CD8-positive, alpha-beta memory T cell (primary cell): Measurements from ENCODE around the gene GNPDA2. TPM values are rescaled to one million over a fixed set of nuclear protein-coding genes. Genes with fewer than 3 reads are reported as not detected.

Source experiments
- CTCF ChIA-PET: fragments of 350-600 bp; sonication (Branson Sonifier 250); formaldehyde crosslinking; loops from one replicate; lab custom pipeline; 2021; ENCODE audit warnings: antibody characterized with exemption; lab: Charles Lee
- POLR2A ChIA-PET: fragments of 350-600 bp; sonication (Branson Sonifier 250); formaldehyde crosslinking; loops from one replicate; lab custom pipeline; 2021; ENCODE audit warnings: antibody characterized with exemption; lab: Charles Lee
- DNase-seq, 5 donors: peaks; one replicate each; pipeline versions ENCODE4 v3.0.0 to v3.0.0-alpha.2; 2020 to 2022; ENCODE audit warnings: mixed read lengths in 1 of 5
- H3K27ac ChIP-seq: one replicate; pipeline ENCODE4 v1.7.0; 2013; ENCODE audit warnings: low read depth, mild to moderate bottlenecking, low read length, moderate library complexity
- H3K27me3 ChIP-seq: 2 replicates; pipeline ENCODE4 v1.7.0; 2013; ENCODE audit warnings: low read length, mild to moderate bottlenecking; ENCODE audit not compliant: insufficient read depth, poor library complexity, severe bottlenecking
- H3K36me3 ChIP-seq: 2 replicates; pipeline ENCODE4 v1.7.0; 2013; ENCODE audit warnings: mild to moderate bottlenecking, low read length, moderate library complexity; ENCODE audit not compliant: insufficient read depth
- H3K4me1 ChIP-seq: 2 replicates; pipeline ENCODE4 v1.7.0; 2013; ENCODE audit warnings: mild to moderate bottlenecking, low read length, moderate library complexity; ENCODE audit not compliant: insufficient read depth
- H3K4me3 ChIP-seq: 2 replicates; pipeline ENCODE4 v1.7.0; 2013; ENCODE audit warnings: mild to moderate bottlenecking, low read length
- H3K9me3 ChIP-seq: 2 replicates; pipeline ENCODE4 v1.7.0; 2013; ENCODE audit warnings: mild to moderate bottlenecking, low read length
- H3K27ac Mint-ChIP-seq, 8 donors: one replicate each; pipeline ENCODE4 v1.8.0; 2020 to 2021; ENCODE audit warnings: mixed read lengths in 8 of 8, mild to moderate bottlenecking in 6 of 8, inconsistent platforms in 3 of 8, moderate library complexity in 3 of 8
- H3K27me3 Mint-ChIP-seq, 2 donors: one replicate each; pipeline ENCODE4 v1.8.0; 2020 to 2021; ENCODE audit warnings: mixed read lengths in 2 of 2, mild to moderate bottlenecking in 1 of 2, moderate library complexity in 1 of 2
- H3K36me3 Mint-ChIP-seq, 3 donors: one replicate each; pipeline ENCODE4 v1.8.0; 2020 to 2021; ENCODE audit warnings: mixed read lengths in 3 of 3, inconsistent platforms in 1 of 3, mild to moderate bottlenecking in 1 of 3
- H3K4me1 Mint-ChIP-seq, 3 donors: one replicate each; pipeline ENCODE4 v1.8.0; 2020 to 2021; ENCODE audit warnings: mixed read lengths in 3 of 3, inconsistent platforms in 1 of 3, mild to moderate bottlenecking in 1 of 3
- H3K4me3 Mint-ChIP-seq, 7 donors: one replicate each; pipeline ENCODE4 v1.8.0; 2020 to 2021; ENCODE audit warnings: mixed read lengths in 7 of 7, mild to moderate bottlenecking in 6 of 7, moderate library complexity in 4 of 7, inconsistent platforms in 2 of 7
- H3K9me3 Mint-ChIP-seq, 5 donors: one replicate each; pipeline ENCODE4 v1.8.0; 2020 to 2022; ENCODE audit warnings: mixed read lengths in 5 of 5, mild to moderate bottlenecking in 3 of 5, moderate library complexity in 2 of 5, inconsistent platforms in 1 of 5
- polyA plus RNA-seq: library from polyadenylated mRNA; unstranded; fragments of 300-500 nt; fragmentation: Illumina TruSeq; gene quantifications from one replicate; pipeline ENCODE4 v1.2.3, GENCODE V29; 2021
- total RNA-seq, 2 experiments: library from RNA; stranded (reverse); gene quantifications; one replicate each; pipeline ENCODE4 v1.2.3, GENCODE V29; 2021

The GNPDA2 gene
- total and polyA plus RNA-seq, 3 experiments from 2014 or later, result 20.0 to 20.9 (median 20.4) TPM

DNA sequence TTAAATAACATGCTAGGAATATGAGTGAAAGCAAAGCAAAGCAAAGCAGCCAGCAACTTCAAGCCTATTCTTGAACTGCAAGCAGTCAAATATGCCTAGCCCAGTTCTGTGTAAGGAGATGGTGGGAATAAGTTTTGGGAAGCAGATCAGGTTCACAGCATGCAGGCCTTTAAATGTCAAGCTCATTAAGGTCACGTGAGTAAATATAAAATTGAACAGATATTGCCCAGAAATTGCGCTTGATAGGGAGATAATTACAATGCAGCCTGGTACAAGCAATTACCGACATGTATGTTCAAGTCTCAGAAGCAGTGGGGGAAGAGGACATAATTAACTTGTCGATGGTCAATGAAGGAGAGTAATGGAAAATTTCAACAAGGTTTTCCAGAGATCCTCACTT lies 6.0 kb downstream of the GNPDA2 start:
- no peaks in the 10 kb centered on the region for H3K9me3 Mint-ChIP-seq
- Histone ChIP-seq H3K27me3 (no peaks in the 10 kb centered on the region), H3K27ac (no peak overlapping the region), H3K36me3 (no peaks in the 10 kb centered on the region), H3K4me3 (no peak overlapping the region), H3K9me3 (no peaks in the 10 kb centered on the region), H3K4me1 (peaks cover 19% of the 10 kb centered on the region)
- H3K27me3 Mint-ChIP-seq, result no peaks in the 10 kb centered on the region
- POLR2A ChIA-PET, result no interaction called here
- H3K36me3 Mint-ChIP-seq, result peaks cover 0 to 12% (median 3%) of the 10 kb centered on the region in 3 donors
- H3K4me3 Mint-ChIP-seq, result no peak overlapping the region
- CTCF ChIA-PET, result no interaction called here
- DNase-seq, result no peak
- no peak overlapping the region for H3K27ac Mint-ChIP-seq
- H3K4me1 Mint-ChIP-seq, result peaks cover 46 to 72% (median 65%) of the 10 kb centered on the region in 3 donors

DNA sequence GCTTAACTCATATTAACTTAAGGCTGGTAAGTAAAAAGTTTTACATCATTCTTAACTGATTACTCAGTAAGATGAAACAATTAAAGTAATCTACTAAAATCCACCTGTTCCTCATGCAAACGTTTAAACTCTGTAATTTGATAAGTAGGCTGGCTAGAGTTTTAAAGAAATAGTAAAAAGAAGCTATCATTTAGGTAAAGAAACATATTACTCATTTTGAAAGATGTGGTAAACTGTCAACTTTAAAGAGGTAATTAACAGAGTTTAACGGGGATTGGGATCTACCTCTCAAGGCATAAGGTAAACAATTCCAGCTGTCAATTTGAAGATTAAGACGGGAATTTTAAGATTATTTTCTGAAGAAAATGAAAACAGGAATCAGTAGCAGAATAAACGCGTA lies 9.8 kb downstream of the GNPDA2 start:
- H3K36me3 Mint-ChIP-seq, result peaks cover 0 to 33% (median 6%) of the 10 kb centered on the region in 3 donors
- H3K27me3 Mint-ChIP-seq, result no peaks in the 10 kb centered on the region
- no peaks in the 10 kb centered on the region for H3K9me3 Mint-ChIP-seq
- H3K36me3 ChIP-seq, result no peaks in the 10 kb centered on the region
- H3K4me1 ChIP-seq, result peaks cover 5% of the 10 kb centered on the region
- H3K4me1 Mint-ChIP-seq, result peaks cover 23 to 42% (median 39%) of the 10 kb centered on the region in 3 donors
- ChIA-PET POLR2A (no interaction called here), CTCF (no interaction called here)
- no peak overlapping the region for H3K4me3 Mint-ChIP-seq
- H3K27ac Mint-ChIP-seq, result no peak overlapping the region
- no peak overlapping the region for H3K27ac ChIP-seq
- H3K9me3 ChIP-seq, result no peaks in the 10 kb centered on the region
- no peak for DNase-seq
- no peaks in the 10 kb centered on the region for H3K27me3 ChIP-seq
- no peak overlapping the region for H3K4me3 ChIP-seq

DNA sequence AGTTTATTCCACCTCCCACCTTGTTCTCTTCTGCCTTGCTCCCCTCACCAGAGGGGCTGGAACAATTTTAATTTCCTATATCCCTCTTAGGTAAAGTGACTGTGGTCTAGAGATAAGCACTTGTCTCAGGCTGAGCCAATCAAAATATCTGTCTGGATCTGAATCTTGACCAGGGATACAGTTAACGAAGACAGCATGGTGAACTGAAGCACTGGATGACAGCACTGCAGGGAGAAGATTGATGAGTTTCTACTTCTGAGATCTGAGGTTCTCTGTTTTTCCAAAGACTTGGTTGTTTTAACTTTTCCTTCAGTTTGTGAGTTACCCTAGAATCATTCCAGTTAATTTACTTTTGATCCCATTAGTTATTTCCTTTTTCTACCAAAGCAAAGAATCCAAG lies 13.2 kb downstream of the GNPDA2 start:
- no peak overlapping the region for H3K27ac ChIP-seq
- no peaks in the 10 kb centered on the region for H3K4me1 ChIP-seq
- no peak for DNase-seq
- H3K9me3 Mint-ChIP-seq, result no peaks in the 10 kb centered on the region
- POLR2A ChIA-PET, result no interaction called here
- no peaks in the 10 kb centered on the region for H3K27me3 ChIP-seq
- no peaks in the 10 kb centered on the region for H3K36me3 ChIP-seq
- H3K4me3 ChIP-seq, result no peak overlapping the region
- CTCF ChIA-PET, result no interaction called here
- no peak overlapping the region for H3K4me3 Mint-ChIP-seq
- H3K27ac Mint-ChIP-seq, result peak overlapping the region in 1 of 8 donors; percentile 23
- H3K36me3 Mint-ChIP-seq, result peaks cover 0 to 32% (median 2%) of the 10 kb centered on the region in 3 donors
- peaks cover 10 to 18% (median 10%) of the 10 kb centered on the region in 3 donors for H3K4me1 Mint-ChIP-seq
- H3K9me3 ChIP-seq, result no peaks in the 10 kb centered on the region
- H3K27me3 Mint-ChIP-seq, result no peaks in the 10 kb centered on the region

- H3K27ac Mint-ChIP-seq, result peak overlapping the region in 1 of 8 donors; percentile 43
- H3K36me3 Mint-ChIP-seq, result peaks cover 0 to 64% (median 12%) of the 10 kb centered on the region in 3 donors
- peaks cover 6 to 15% (median 9%) of the 10 kb centered on the region in 3 donors for H3K4me1 Mint-ChIP-seq
- DNase-seq, result no peak
- no peaks in the 10 kb centered on the region for H3K4me1 ChIP-seq
- ChIA-PET CTCF (no interaction called here), POLR2A (no interaction called here)
- no peak overlapping the region for H3K27ac ChIP-seq
- H3K27me3 Mint-ChIP-seq, result no peaks in the 10 kb centered on the region
- H3K4me3 Mint-ChIP-seq, result no peak overlapping the region
- H3K27me3 ChIP-seq, result no peaks in the 10 kb centered on the region
- no peaks in the 10 kb centered on the region for H3K9me3 Mint-ChIP-seq
- no peak overlapping the region for H3K4me3 ChIP-seq
- H3K9me3 ChIP-seq, result no peaks in the 10 kb centered on the region
- peaks cover 15% of the 10 kb centered on the region for H3K36me3 ChIP-seq
These were observed 21.7 kb downstream of the GNPDA2 start for GRCh38 chr4:44704673-44705072.

DNA sequence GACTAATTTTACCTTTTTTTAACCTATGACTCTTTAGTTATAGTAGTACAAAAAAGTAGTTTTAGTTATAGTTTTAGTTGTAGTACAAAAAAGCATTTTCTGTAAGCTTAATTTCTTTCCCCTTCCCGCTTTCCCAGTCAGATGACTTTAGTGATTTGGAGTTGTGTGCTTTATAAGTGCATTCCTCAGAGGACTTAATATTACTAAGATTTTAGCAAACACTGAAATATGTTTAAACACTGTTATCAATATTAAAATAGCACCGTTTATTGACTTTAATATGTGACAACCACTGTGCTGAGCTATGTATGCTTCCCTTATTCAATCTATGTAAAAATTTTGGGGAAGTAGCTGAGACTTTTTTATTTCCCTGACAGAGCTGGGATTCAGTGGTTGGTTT lies 25.3 kb downstream of the GNPDA2 start:
- Mint-ChIP-seq H3K9me3 (no peaks in the 10 kb centered on the region), H3K36me3 (peaks cover 7 to 78% (median 17%) of the 10 kb centered on the region in 3 donors), H3K4me3 (no peak overlapping the region), H3K27ac (peak overlapping the region in 2 of 8 donors; percentile 22 to 79), H3K27me3 (no peaks in the 10 kb centered on the region), H3K4me1 (peaks cover 2 to 11% (median 7%) of the 10 kb centered on the region in 3 donors)
- H3K27me3 ChIP-seq, result no peaks in the 10 kb centered on the region
- no peaks in the 10 kb centered on the region for H3K9me3 ChIP-seq
- H3K4me3 ChIP-seq, result no peak overlapping the region
- H3K4me1 ChIP-seq, result no peaks in the 10 kb centered on the region
- CTCF ChIA-PET, result no interaction called here
- H3K36me3 ChIP-seq, result peaks cover 16% of the 10 kb centered on the region
- POLR2A ChIA-PET, result no interaction called here
- no peak for DNase-seq
- H3K27ac ChIP-seq, result no peak overlapping the region

DNA sequence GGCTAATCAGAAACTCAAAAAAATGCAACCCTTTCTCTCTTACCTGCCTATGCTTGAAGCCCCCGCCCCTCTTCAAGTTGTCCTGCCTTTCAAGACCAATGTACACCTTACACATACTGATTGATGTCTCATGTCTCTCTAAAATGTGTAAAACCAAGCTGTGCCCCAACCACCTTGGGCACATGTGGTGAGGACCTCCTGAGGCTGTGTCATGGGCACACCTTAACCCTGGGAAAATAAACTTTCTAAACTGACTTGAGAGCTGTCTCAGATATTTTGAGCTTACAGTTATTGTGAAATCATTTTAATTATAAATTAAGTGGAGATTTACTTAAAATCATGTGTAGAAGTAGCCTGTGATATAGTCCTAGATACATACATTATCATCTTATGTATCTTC lies 25.9 kb downstream of the GNPDA2 start:
- Histone ChIP-seq H3K9me3 (no peaks in the 10 kb centered on the region), H3K36me3 (peaks cover 16% of the 10 kb centered on the region), H3K27me3 (no peaks in the 10 kb centered on the region), H3K27ac (no peak overlapping the region), H3K4me3 (no peak overlapping the region), H3K4me1 (no peaks in the 10 kb centered on the region)
- ChIA-PET CTCF (no interaction called here), POLR2A (no interaction called here)
- Mint-ChIP-seq H3K36me3 (peaks cover 8 to 82% (median 18%) of the 10 kb centered on the region in 3 donors), H3K27ac (peak overlapping the region in 3 of 8 donors; percentile 2 to 56 (median 51)), H3K4me1 (peaks cover 2 to 13% (median 10%) of the 10 kb centered on the region in 3 donors), H3K27me3 (no peaks in the 10 kb centered on the region), H3K9me3 (no peaks in the 10 kb centered on the region), H3K4me3 (no peak overlapping the region)
- DNase-seq, result no peak

DNA sequence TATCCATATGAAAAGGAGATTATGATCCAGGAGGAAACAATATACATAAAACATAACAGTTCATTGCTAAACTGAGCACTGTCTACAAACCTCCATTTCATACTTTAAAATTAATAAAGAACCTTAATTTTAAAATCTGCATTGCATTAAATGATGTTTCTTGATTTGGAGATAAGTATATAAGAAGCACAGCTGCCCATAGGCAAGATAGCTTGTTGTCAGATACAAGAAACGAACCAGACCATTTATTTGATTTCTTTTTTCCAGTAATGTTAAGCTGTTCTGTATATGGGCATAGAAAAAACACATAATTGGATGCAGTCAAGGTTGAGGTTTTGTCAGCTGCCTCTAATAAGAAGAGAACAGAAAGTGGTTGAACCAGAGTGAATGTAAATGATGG lies 41.7 kb downstream of the GNPDA2 start:
- ChIA-PET CTCF (no interaction called here), POLR2A (no interaction called here)
- Histone ChIP-seq H3K4me3 (no peak overlapping the region), H3K27ac (no peak overlapping the region), H3K36me3 (peaks cover 18% of the 10 kb centered on the region), H3K9me3 (no peaks in the 10 kb centered on the region), H3K27me3 (no peaks in the 10 kb centered on the region), H3K4me1 (peaks cover 12% of the 10 kb centered on the region)
- DNase-seq, result no peak
- no peaks in the 10 kb centered on the region for H3K9me3 Mint-ChIP-seq
- H3K36me3 Mint-ChIP-seq, result peaks cover 6 to 73% (median 17%) of the 10 kb centered on the region in 3 donors
- no peaks in the 10 kb centered on the region for H3K27me3 Mint-ChIP-seq
- peak overlapping the region in 4 of 8 donors; percentile 3 to 65 (median 46) for H3K27ac Mint-ChIP-seq
- H3K4me1 Mint-ChIP-seq, result peaks cover 33 to 64% (median 48%) of the 10 kb centered on the region in 3 donors
- no peak overlapping the region for H3K4me3 Mint-ChIP-seq

- Mint-ChIP-seq H3K36me3 (peaks cover 0 to 35% (median 2%) of the 10 kb centered on the region in 3 donors), H3K4me3 (peak overlapping the region; percentile 95 to 99 (median 97)), H3K27ac (peak overlapping the region; percentile 98 to 100 (median 99)), H3K9me3 (no peaks in the 10 kb centered on the region), H3K27me3 (peaks cover 0 to 3% of the 10 kb centered on the region in 2 donors), H3K4me1 (peaks cover 35 to 56% (median 52%) of the 10 kb centered on the region in 3 donors)
- Histone ChIP-seq H3K9me3 (no peaks in the 10 kb centered on the region), H3K27ac (peak overlapping the region; percentile 94), H3K4me3 (peak overlapping the region; percentile 89), H3K4me1 (peaks cover 27% of the 10 kb centered on the region), H3K27me3 (no peaks in the 10 kb centered on the region), H3K36me3 (peaks cover 11% of the 10 kb centered on the region)
- ChIA-PET POLR2A (interaction anchor here (1.8 to 2.6 kb wide), 2 partner anchors 30 to 47 kb away, joined by 6 to 29 read pairs; partner anchors contain the start of gene GNPDA2), CTCF (interaction anchor here (0.9 to 2.0 kb wide), 3 partner anchors 11 to 47 kb away, joined by 3 to 7 read pairs (median 3); partner anchors contain the start of gene GNPDA2)
- DNase-seq, result no peak
These were observed 47.3 kb downstream of the GNPDA2 start for GRCh38 chr4:44679060-44679459.
